Right lobe of liver (tissue), 4 donors: Measurements from ENCODE around the gene LPIN1.

Source experiments
- CTCF ChIP-seq, 4 donors: fragments of 200-600 bp in 3 of 4; fragments of 450-650 bp in 1 of 4; IDR thresholded peaks; one replicate each; pipeline versions ENCODE4 v1.5.1 to v1.8.0; 2016 to 2022; ENCODE audit warnings: antibody characterized with exemption in 4 of 4, mild to moderate bottlenecking in 2 of 4
- POLR2A ChIP-seq: fragments of 450-650 bp; IDR thresholded peaks from one replicate; pipeline ENCODE4 v1.6.1; 2017; ENCODE audit warnings: antibody characterized with exemption, mild to moderate bottlenecking
- donor health status: DM: no; HTN: no; CAD: no.
- donor health status: DM: no; HTN: no; CAD: no.
- donor health status: DM: no; HTN: yes; CAD: no.

- TF ChIP-seq CTCF (IDR thresholded peaks at IDR 0.05): peak in 3 of 4 donors; percentile 30 to 37 (median 30)
- no peak for TF ChIP-seq POLR2A
These were observed 7.6 kb upstream of the LPIN1 start for GRCh38 chr2:11738589-11739436.
